ENCODE measurements around the gene PPM1M.

DNA sequence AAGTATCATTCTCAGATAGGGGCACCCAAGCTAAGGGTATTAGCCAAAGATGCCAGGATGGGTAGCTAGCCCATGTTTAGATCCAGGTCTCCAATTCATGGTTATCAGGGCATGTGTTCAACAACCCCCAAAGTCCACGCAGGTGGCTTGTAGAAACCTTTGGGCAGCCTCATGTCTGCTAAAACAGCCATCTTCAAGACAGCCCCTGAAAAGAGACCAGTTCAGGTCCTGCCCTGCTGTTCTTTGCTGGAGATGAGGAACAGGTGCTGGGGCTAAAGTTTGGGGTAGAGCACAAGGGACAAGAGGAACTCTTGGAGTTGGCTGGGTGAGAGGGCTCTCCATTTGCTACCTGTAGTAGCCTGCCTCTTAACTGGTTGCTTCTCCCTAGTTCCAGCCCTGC, 4.6 kb downstream of the PPM1M start:
- TF ChIP-seq ZNF560 (tag by site-specific recombination; IDR thresholded peaks at IDR 0.05; ENCODE audit: borderline replicate concordance) = no peak
- TF ChIP-seq, protein P1, sequence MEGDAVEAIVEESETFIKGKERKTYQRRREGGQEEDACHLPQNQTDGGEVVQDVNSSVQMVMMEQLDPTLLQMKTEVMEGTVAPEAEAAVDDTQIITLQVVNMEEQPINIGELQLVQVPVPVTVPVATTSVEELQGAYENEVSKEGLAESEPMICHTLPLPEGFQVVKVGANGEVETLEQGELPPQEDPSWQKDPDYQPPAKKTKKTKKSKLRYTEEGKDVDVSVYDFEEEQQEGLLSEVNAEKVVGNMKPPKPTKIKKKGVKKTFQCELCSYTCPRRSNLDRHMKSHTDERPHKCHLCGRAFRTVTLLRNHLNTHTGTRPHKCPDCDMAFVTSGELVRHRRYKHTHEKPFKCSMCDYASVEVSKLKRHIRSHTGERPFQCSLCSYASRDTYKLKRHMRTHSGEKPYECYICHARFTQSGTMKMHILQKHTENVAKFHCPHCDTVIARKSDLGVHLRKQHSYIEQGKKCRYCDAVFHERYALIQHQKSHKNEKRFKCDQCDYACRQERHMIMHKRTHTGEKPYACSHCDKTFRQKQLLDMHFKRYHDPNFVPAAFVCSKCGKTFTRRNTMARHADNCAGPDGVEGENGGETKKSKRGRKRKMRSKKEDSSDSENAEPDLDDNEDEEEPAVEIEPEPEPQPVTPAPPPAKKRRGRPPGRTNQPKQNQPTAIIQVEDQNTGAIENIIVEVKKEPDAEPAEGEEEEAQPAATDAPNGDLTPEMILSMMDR (tag by site-specific recombination; IDR thresholded peaks at IDR 0.05) = no peak
- TF ChIP-seq KLF9 (tag by site-specific recombination; IDR thresholded peaks at IDR 0.05; ENCODE audit: low read depth) = no peak
- no peak for TF ChIP-seq ZNF324 (tag by site-specific recombination; IDR thresholded peaks at IDR 0.05)
- TF ChIP-seq ZNF658 (tag by site-specific recombination; IDR thresholded peaks at IDR 0.05) = no peak
- no peak for TF ChIP-seq ZNF10 (tag by site-specific recombination; IDR thresholded peaks at IDR 0.05)

Data from HEK293 (cell line).